Transverse colon (tissue), 4 donors: ENCODE measurements around the gene H2BK1. TPM values are rescaled to one million over a fixed set of nuclear protein-coding genes. Genes with fewer than 3 reads are reported as not detected.

ENCODE experiments used
- DNase-seq: peaks from one replicate; pipeline ENCODE4 v3.0.0-alpha.2; 2019
- H3K27ac ChIP-seq, 4 donors: fragments of 200-600 bp; sonication (generic); 2 replicates each; pipeline ENCODE4 v1.5.1; 2016 to 2018; ENCODE audit warnings: inconsistent platforms in 4 of 4
- H3K27me3 ChIP-seq: fragments of 200-600 bp; sonication (generic); 2 replicates; pipeline ENCODE4 v1.5.1; 2017; ENCODE audit warnings: inconsistent platforms
- H3K36me3 ChIP-seq, 4 donors: fragments of 200-600 bp; sonication (generic); 2 replicates each; pipeline ENCODE4 v1.5.1; 2017 to 2019; ENCODE audit warnings: inconsistent platforms in 4 of 4
- H3K4me1 ChIP-seq, 4 donors: fragments of 200-600 bp; sonication (generic); 2 replicates each; pipeline ENCODE4 v1.5.1; 2017 to 2020; ENCODE audit warnings: inconsistent platforms in 4 of 4
- H3K4me3 ChIP-seq, 4 donors: fragments of 200-600 bp; sonication (generic); 1 replicate in 1 of 4; 2 replicates in 3 of 4; pipeline versions ENCODE4 v1.5.1 to v1.6.1; 2017 to 2019; ENCODE audit warnings: inconsistent platforms in 4 of 4
- H3K9me3 ChIP-seq, 2 donors: fragments of 200-600 bp; sonication (generic); 2 replicates each; pipeline ENCODE4 v1.5.1; 2017 to 2019; ENCODE audit warnings: inconsistent platforms in 2 of 2
- EP300 ChIP-seq: sonication (generic); formaldehyde crosslinking; IDR thresholded peaks from one replicate; pipeline ENCODE4 v1.6.1; 2017; ENCODE audit warnings: antibody characterized with exemption, low read depth
- POLR2A ChIP-seq: fragments of 450-650 bp; IDR thresholded peaks from one replicate; pipeline ENCODE4 v1.6.1; 2016; ENCODE audit warnings: antibody characterized with exemption, mild to moderate bottlenecking, moderate library complexity
- POLR2AphosphoS5 ChIP-seq, 3 donors: sonication (generic); formaldehyde crosslinking; IDR thresholded peaks; one replicate each; pipeline ENCODE4 v1.6.1; 2016; ENCODE audit warnings: antibody characterized with exemption in 3 of 3
- WGBS, 2 donors: methylation state at CpG; one replicate each; pipeline ENCODE4 v1.1.5; 2018; ENCODE audit warnings: low coverage in 1 of 2; 5-methylcytosine and 5-hydroxymethylcytosine counted together
- in situ Hi-C, 4 donors: fragments of 200-750 bp; cut with MboI; loops; one replicate each; pipeline versions ENCODE4 v1.15.0 to v1.15.1; 2017; ENCODE audit warnings: low sequenced_read_pairs in 3 of 4, low pct_ligation_motif_present in 1 of 4, low pct_unique_long_range_greater_than_20kb in 1 of 4
- intact Hi-C: fragments of 100-400 bp; cut with DNase I; formaldehyde crosslinking; loops from one replicate; pipeline ENCODE4 v1.15.1; 2023; ENCODE audit warnings: low total_unique reads
- total RNA-seq, 4 donors: library from RNA; depleted of rRNA; stranded (reverse); fragments of >200 nt; gene quantifications; one replicate each; pipeline ENCODE4 v1.1.0, GENCODE V29; 2016
- TF ChIP-seq, protein P1 (sequence below), 5 experiments: fragments of 200-600 bp in 3 of 5; fragments of 450-650 bp in 2 of 5; sonication (generic) in 3 of 5; IDR thresholded peaks; 1 replicate in 2 of 5; 2 replicates in 3 of 5; pipeline ENCODE4 v1.5.1; 2016 to 2017; ENCODE audit warnings: antibody characterized with exemption in 5 of 5, inconsistent platforms in 3 of 5, mild to moderate bottlenecking in 2 of 5, moderate library complexity in 1 of 5

H2BK1 gene
- total RNA-seq, 4 donors from 2014 or later: not detected

DNA sequence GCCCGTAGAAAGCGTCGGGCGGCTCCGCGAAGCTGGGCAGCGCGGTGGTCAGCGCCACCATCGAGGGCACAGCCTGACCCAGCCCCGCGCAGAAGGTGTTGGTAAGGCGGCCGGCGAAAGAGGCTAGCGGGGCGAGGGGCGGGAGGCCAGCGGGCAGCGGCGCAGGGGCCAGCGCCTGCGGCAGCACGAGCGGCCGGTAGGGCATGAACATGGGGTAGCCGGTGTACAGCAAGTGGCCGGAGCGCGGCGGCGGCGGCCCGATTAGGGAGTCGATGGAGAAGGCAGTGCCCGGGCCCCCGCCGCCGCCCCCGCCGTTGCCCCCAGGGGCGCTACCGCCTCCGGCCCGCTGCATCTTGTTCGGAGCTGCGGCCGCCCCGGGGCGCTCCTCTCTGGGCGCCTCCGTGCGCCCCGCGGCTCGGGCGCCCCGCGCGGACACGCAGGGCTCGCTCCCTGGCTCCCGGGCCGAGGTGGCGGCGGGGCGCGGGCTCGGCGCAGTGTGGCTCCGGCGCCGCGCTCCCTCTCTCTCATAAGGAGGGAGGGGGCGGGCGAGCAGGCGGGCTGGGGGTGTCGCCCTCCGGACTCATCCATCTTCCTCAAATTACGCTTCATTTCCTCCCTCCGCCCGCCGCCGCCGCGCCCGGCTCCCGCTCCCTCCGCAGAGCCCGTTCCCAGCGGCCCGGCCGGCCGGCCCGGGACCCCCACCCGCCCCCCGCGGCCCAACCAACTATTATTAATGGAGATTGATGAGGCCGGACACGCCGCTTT is 42.9 kb downstream of the H2BK1 start, which contains the start of gene GBX1:
GBX1 (minus strand) TSS at position 498 of the 765 bp plus-strand sequence; CDS start at position 352, 146 bp downstream.
- in situ Hi-C loops: no loop called here
- peak within 1 kb of the TSS; percentile 17 to 52 (median 31) for H3K4me3 ChIP-seq
- peaks cover 13 to 18% (median 18%) of the 10 kb centered on the region in 4 donors for H3K4me1 ChIP-seq
- no peak for DNase-seq
- H3K36me3 ChIP-seq: no peaks in the 10 kb centered on the region
- peaks cover 96% of the 10 kb centered on the region for H3K27me3 ChIP-seq
- no peak within 1 kb of the TSS for H3K27ac ChIP-seq
- WGBS, 2 donors: 2 to 3% methylated on average over 19 to 87 of the region's 101 CpGs
- TF ChIP-seq POLR2AphosphoS5 (IDR thresholded peaks at IDR 0.05): no peak
- TF ChIP-seq, protein P1, sequence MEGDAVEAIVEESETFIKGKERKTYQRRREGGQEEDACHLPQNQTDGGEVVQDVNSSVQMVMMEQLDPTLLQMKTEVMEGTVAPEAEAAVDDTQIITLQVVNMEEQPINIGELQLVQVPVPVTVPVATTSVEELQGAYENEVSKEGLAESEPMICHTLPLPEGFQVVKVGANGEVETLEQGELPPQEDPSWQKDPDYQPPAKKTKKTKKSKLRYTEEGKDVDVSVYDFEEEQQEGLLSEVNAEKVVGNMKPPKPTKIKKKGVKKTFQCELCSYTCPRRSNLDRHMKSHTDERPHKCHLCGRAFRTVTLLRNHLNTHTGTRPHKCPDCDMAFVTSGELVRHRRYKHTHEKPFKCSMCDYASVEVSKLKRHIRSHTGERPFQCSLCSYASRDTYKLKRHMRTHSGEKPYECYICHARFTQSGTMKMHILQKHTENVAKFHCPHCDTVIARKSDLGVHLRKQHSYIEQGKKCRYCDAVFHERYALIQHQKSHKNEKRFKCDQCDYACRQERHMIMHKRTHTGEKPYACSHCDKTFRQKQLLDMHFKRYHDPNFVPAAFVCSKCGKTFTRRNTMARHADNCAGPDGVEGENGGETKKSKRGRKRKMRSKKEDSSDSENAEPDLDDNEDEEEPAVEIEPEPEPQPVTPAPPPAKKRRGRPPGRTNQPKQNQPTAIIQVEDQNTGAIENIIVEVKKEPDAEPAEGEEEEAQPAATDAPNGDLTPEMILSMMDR (IDR thresholded peaks at IDR 0.05): peak in 2 of 5 experiments; percentile 12 to 14
- H3K9me3 ChIP-seq: no peaks in the 10 kb centered on the region
- intact Hi-C loops: loop anchor here (5.0 kb wide), 1 partner anchor 45 kb away; no protein-coding TSS in a partner anchor

DNA sequence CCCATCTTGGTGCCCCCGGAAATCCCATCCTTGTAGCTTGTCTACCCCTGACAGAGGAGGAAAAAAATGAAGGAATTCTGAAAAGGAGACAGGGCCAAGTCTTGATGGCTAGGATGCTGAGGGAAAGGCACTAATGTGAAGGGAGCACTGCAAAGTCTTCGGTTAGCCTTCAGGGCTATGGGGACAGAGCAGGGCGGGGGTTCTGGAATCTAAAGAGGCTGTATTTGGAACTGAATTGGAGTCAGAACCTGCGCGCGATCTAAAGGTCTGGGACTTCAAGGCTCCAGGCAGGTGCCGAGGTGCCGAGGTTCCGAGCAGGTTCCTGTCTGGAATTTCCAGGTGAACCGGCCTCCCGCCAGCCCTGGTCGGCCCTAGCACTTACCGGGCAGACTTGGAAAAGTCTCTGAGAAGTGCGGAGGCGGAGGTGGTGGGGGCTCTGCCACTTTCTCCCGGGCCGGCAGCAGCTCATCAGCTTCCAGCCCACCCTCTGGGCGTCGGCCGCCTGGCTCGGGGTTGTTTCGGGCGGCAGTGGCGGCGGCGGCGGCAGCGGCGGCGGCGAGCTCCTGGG is 43.6 kb downstream of the H2BK1 start:
- peaks cover 97% of the 10 kb centered on the region for H3K27me3 ChIP-seq
- no peaks in the 10 kb centered on the region for H3K36me3 ChIP-seq
- in situ Hi-C loops: no loop called here
- no peak for DNase-seq
- intact Hi-C loops: loop anchor here (5.0 kb wide), 1 partner anchor 44 kb away; no protein-coding TSS in a partner anchor
- peaks cover 13 to 18% (median 18%) of the 10 kb centered on the region in 4 donors for H3K4me1 ChIP-seq
- no peaks in the 10 kb centered on the region for H3K9me3 ChIP-seq
- H3K4me3 ChIP-seq: peak overlapping the region; percentile 17 to 52 (median 31)
- 12% methylated on average over 31 of the region's 31 CpGs; no CpG with 5 or more reads in 1 of the 2 donors for WGBS, 2 donors
- TF ChIP-seq POLR2AphosphoS5 (IDR thresholded peaks at IDR 0.05) (no peak), EP300 (no peak)
- H3K27ac ChIP-seq: no peak overlapping the region

DNA sequence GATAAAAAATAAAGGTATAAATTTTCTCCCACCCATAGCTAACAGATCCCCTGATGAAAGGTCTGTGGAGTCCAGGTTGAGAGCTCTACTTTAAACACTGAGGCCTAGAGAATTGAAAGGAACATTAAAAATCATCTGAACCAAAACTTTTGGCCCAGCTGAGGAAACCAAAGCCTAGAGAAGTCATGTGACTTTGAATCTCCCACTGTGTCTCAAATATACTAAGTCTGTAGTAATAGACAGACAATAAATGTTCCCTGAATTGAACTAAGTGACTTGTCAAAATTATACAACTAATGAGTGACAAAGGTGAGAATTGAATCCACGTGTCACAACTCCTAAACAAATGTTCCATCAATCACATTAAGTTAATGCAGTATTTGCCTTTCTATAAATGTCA is 48.5 kb downstream of the H2BK1 start:
- no peaks in the 10 kb centered on the region for H3K36me3 ChIP-seq
- H3K4me3 ChIP-seq: no peak overlapping the region
- intact Hi-C loops: no loop called here
- TF ChIP-seq POLR2AphosphoS5 (IDR thresholded peaks at IDR 0.05) (no peak), POLR2A (no peak), EP300 (no peak)
- TF ChIP-seq, protein P1 (IDR thresholded peaks at IDR 0.05): no peak
- WGBS, 2 donors: 90 to 100% methylated on average over 1 of the region's 1 CpG
- DNase-seq: no peak
- peaks cover 2 to 8% (median 5%) of the 10 kb centered on the region in 4 donors for H3K4me1 ChIP-seq
- H3K9me3 ChIP-seq: no peaks in the 10 kb centered on the region
- H3K27me3 ChIP-seq: peaks cover 84% of the 10 kb centered on the region
- no peak overlapping the region for H3K27ac ChIP-seq
- in situ Hi-C loops: no loop called here

Other genes with a start within 250 kb of the H2BK1 start
- 10 to 100 TPM in 3 of 4 donors, 1 to 10 TPM in 1; 9.5 to 39.0 (median 19.3) TPM for gene KCNH2, start 232.2 kb downstream of the H2BK1 start, total RNA-seq
- gene NOS3, start 219.5 kb downstream of the H2BK1 start, total RNA-seq: 10 to 100 TPM in 2 of 4 donors, 1 to 10 TPM in 2; 2.5 to 34.2 (median 7.0) TPM
- 1 to 10 TPM in 1 of 4 donors, not detected in 3; 1.1 TPM for gene ATG9B, start 186.0 kb downstream of the H2BK1 start, total RNA-seq
- 10 to 100 TPM; 33.3 to 76.4 (median 51.4) TPM for gene ABCB8, start 182.0 kb downstream of the H2BK1 start, total RNA-seq
- gene ASIC3, start 162.0 kb downstream of the H2BK1 start, total RNA-seq: 1 to 10 TPM; 2.6 to 4.3 (median 3.1) TPM
- gene CDK5, start 152.6 kb downstream of the H2BK1 start, total RNA-seq: 10 to 100 TPM in 3 of 4 donors, 1 to 10 TPM in 1; 1.1 to 33.8 (median 10.7) TPM
- 100 to 1,000 TPM in 2 of 4 donors, 10 to 100 TPM in 2; 61.7 to 464 (median 83.2) TPM for gene SLC4A2, start 150.9 kb downstream of the H2BK1 start, total RNA-seq
- 100 to 1,000 TPM; 121 to 241 (median 144) TPM for gene FASTK, start 129.7 kb downstream of the H2BK1 start, total RNA-seq
- gene TMUB1, start 127.0 kb downstream of the H2BK1 start, total RNA-seq: 100 to 1,000 TPM in 1 of 4 donors, 10 to 100 TPM in 3; 67.5 to 105 (median 85.9) TPM
- gene AGAP3, start 124.0 kb downstream of the H2BK1 start, total RNA-seq: 10 to 100 TPM; 54.9 to 74.4 (median 63.8) TPM
- gene GBX1, start 42.8 kb downstream of the H2BK1 start, total RNA-seq: not detected
- not detected for gene ASB10, start 23.2 kb downstream of the H2BK1 start, total RNA-seq
- gene ABCF2, start 16.7 kb upstream of the H2BK1 start, total RNA-seq: 10 to 100 TPM in 3 of 4 donors, 1 to 10 TPM in 1; 10.0 to 30.8 (median 27.8) TPM
- 100 to 1,000 TPM in 1 of 4 donors, 10 to 100 TPM in 3; 48.4 to 104 (median 50.9) TPM for gene CHPF2, start 22.0 kb upstream of the H2BK1 start, total RNA-seq
- 10 to 100 TPM in 2 of 4 donors, 1 to 10 TPM in 2; 6.6 to 19.1 (median 9.9) TPM for gene SMARCD3, start 38.2 kb upstream of the H2BK1 start, total RNA-seq
- 10 to 100 TPM; 26.3 to 69.5 (median 56.4) TPM for gene NUB1, start 131.3 kb upstream of the H2BK1 start, total RNA-seq
- 10 to 100 TPM in 1 of 4 donors, 1 to 10 TPM in 3; 2.8 to 33.3 (median 7.1) TPM for gene WDR86, start 199.6 kb upstream of the H2BK1 start, total RNA-seq
- not detected for gene CRYGN, start 229.7 kb upstream of the H2BK1 start, total RNA-seq